ENCODE data around the gene CSRP1.

CSRP1 gene

DNA sequence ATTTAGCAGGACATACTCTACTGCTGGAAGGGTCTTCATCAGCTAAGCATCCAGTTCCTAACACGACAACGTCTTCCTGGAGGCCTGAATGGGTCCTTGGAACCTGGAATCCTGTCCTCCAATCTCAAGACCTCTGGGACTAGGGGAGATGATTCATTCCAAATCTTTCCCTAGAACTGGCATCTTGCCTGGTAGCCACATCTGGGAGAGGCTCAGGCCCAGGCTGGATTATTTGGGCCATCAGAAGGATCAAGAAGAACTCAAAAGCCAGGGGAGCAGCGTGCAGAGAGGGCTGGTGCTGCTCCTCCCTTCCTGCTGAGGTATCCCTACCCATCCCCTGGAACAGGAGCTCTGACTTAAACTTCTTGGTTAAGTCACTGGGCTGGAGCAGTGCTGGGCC lies 35.2 kb downstream of the CSRP1 start:
- TF ChIP-seq CTCF (IDR thresholded peaks at IDR 0.05; ENCODE audit: low read depth, low read length) = no peak
- H3K4me1 ChIP-seq = no peaks in the 10 kb centered on the region
- no peaks in the 10 kb centered on the region for H3K9me3 ChIP-seq
- H3K36me3 ChIP-seq = no peaks in the 10 kb centered on the region
- H3K4me3 ChIP-seq (ENCODE audit: low read depth, low read length) = no peak overlapping the region
- no peak for DNase-seq
- H3K27me3 ChIP-seq = peaks cover 28% of the 10 kb centered on the region

DNA sequence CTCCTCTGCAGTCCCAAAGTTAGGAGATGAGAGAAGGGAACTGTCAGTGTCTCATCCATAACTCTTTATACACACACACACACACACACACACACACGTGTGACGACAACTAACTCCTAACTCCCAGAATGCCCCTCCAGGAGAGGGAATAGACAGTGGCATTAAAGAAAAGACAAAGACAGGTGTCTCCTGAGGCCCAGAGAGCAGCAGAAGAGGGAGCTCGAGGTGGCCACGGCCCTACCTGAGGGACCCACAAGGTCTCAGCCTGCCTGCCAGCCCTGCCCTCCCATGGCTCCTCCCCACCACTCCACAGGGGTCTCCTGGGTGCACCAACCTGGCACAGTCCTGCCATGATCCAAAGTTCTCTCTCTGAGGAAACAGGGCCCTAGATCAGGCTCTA lies 36.3 kb downstream of the CSRP1 start:
- H3K36me3 ChIP-seq = no peaks in the 10 kb centered on the region
- no peak for DNase-seq
- no peaks in the 10 kb centered on the region for H3K9me3 ChIP-seq
- TF ChIP-seq CTCF (IDR thresholded peaks at IDR 0.05; ENCODE audit: low read depth, low read length) = no peak
- H3K4me1 ChIP-seq = no peaks in the 10 kb centered on the region
- H3K4me3 ChIP-seq (ENCODE audit: low read depth, low read length) = no peak overlapping the region
- peaks cover 28% of the 10 kb centered on the region for H3K27me3 ChIP-seq

- no peak for DNase-seq
- Histone ChIP-seq H3K4me3 (ENCODE audit: low read depth, low read length) (peak overlapping the region; percentile 50), H3K4me1 (no peaks in the 10 kb centered on the region), H3K27me3 (peaks cover 28% of the 10 kb centered on the region), H3K36me3 (no peaks in the 10 kb centered on the region), H3K9me3 (no peaks in the 10 kb centered on the region)
- TF ChIP-seq CTCF (IDR thresholded peaks at IDR 0.05; ENCODE audit: low read depth, low read length) = no peak
Measured at GRCh38 chr1:201469645-201470074, 37.3 kb downstream of the CSRP1 start.

GRCh38 chr1:201468844-201469644 lies 37.9 kb downstream of the CSRP1 start, which contains the start of gene PHLDA3:
TSS of gene PHLDA3 (minus strand) at chr1:201469188. CDS start at chr1:201468786, 402 bp downstream.
- peak within 1 kb of the TSS; percentile 50 for H3K4me3 ChIP-seq (ENCODE audit: low read depth, low read length)
- peak; percentile 72 for DNase-seq
- no peaks in the 10 kb centered on the region for H3K9me3 ChIP-seq
- H3K4me1 ChIP-seq = no peaks in the 10 kb centered on the region
- no peak for TF ChIP-seq CTCF (IDR thresholded peaks at IDR 0.05; ENCODE audit: low read depth, low read length)
- peaks cover 28% of the 10 kb centered on the region for H3K27me3 ChIP-seq
- H3K36me3 ChIP-seq = no peaks in the 10 kb centered on the region

GRCh38 chr1:201468501-201468843 lies 38.5 kb downstream of the CSRP1 start:
- Histone ChIP-seq H3K4me3 (ENCODE audit: low read depth, low read length) (peak overlapping the region; percentile 50), H3K9me3 (no peaks in the 10 kb centered on the region), H3K27me3 (peaks cover 28% of the 10 kb centered on the region), H3K4me1 (no peaks in the 10 kb centered on the region), H3K36me3 (no peaks in the 10 kb centered on the region)
- TF ChIP-seq CTCF (IDR thresholded peaks at IDR 0.05; ENCODE audit: low read depth, low read length) = no peak
- peak; percentile 34 for DNase-seq

DNA sequence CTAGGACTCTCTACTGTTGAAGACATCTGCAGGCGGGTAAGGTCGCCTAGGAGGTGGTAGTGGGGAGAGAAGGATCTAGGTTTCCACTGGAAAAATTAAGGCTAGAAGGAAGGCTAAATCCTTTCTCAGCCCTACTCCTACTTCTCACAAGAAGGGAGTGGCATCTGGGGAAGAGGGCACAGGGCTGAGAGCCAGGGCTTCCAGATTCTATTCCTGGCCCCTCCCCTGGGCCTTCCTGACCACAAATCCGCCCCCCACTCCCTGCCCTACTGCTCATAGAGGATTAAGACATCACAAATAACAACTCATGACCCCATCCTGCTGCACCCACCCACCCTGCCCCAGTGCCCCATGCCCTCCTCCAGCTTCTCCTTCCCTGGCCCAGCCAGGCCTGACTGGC lies 40.4 kb downstream of the CSRP1 start:
- Histone ChIP-seq H3K9me3 (no peaks in the 10 kb centered on the region), H3K27me3 (peaks cover 28% of the 10 kb centered on the region), H3K4me3 (ENCODE audit: low read depth, low read length) (no peak overlapping the region), H3K36me3 (no peaks in the 10 kb centered on the region), H3K4me1 (no peaks in the 10 kb centered on the region)
- DNase-seq = no peak
- TF ChIP-seq CTCF (IDR thresholded peaks at IDR 0.05; ENCODE audit: low read depth, low read length) = no peak
